Adrenal gland (tissue), 12 donors: ENCODE results near the gene BCAR1. TPM values are rescaled to one million over a fixed set of nuclear protein-coding genes. Genes with fewer than 3 reads are reported as not detected.
"Not testable (repeated sequence)": the region's sequence is repeated elsewhere in the genome, so short reads cannot be mapped to it uniquely, and the experiment has no call there.

Experiments used
- DNase-seq, 7 donors: peaks; one replicate each; pipeline ENCODE4 v3.0.0-alpha.2; 2019 to 2020
- H3K27ac ChIP-seq, 5 donors: fragments of 200-600 bp; sonication (generic) in 4 of 5; 1 replicate in 3 of 5; 2 replicates in 2 of 5; pipeline versions ENCODE4 v1.5.1 to v1.8.0; 2016 to 2020; ENCODE audit warnings: mild to moderate bottlenecking in 1 of 5
- H3K27me3 ChIP-seq: fragments of 200-600 bp; 2 replicates; pipeline ENCODE4 v1.8.0; 2021
- H3K36me3 ChIP-seq, 2 donors: fragments of 200-600 bp; replicated peaks in 1 of 2; 1 replicate in 1 of 2; 2 replicates in 1 of 2; pipeline versions ENCODE4 v1.5.1 to v1.8.0; 2018 to 2022
- H3K4me1 ChIP-seq, 2 donors: fragments of 200-600 bp; replicated peaks in 1 of 2; 1 replicate in 1 of 2; 2 replicates in 1 of 2; pipeline versions ENCODE4 v1.5.1 to v1.8.0; 2018 to 2021
- H3K4me3 ChIP-seq, 4 donors: fragments of 200-600 bp; sonication (generic) in 3 of 4; one replicate each; pipeline ENCODE4 v1.5.1; 2016 to 2018
- H3K9me3 ChIP-seq, 3 donors: fragments of 200-600 bp; sonication (generic) in 1 of 3; replicated peaks in 1 of 3; 1 replicate in 2 of 3; 2 replicates in 1 of 3; pipeline versions ENCODE4 v1.5.1 to v1.8.0; 2016 to 2021
- POLR2A ChIP-seq, 2 donors: fragments of 450-650 bp; IDR thresholded peaks; one replicate each; pipeline ENCODE4 v1.6.1; 2017; ENCODE audit warnings: antibody characterized with exemption in 2 of 2, mild to moderate bottlenecking in 2 of 2, moderate library complexity in 1 of 2
- WGBS, 4 donors: extraction: QIAGEN DNeasy Blood & Tissue Kit in 2 of 4; methylation state at CpG; one replicate each; pipeline versions ENCODE4 v1.1.5 to v1.1.7; 2013 to 2017; 5-methylcytosine and 5-hydroxymethylcytosine counted together
- intact Hi-C, 2 donors: fragments of 100-400 bp; cut with DNase I; formaldehyde crosslinking; loops; one replicate each; pipeline versions ENCODE4 v1.14.1 to v1.15.0; 2022 to 2023
- polyA plus RNA-seq, 3 donors: library from polyadenylated mRNA; stranded (reverse); fragments of 200-250 nt in 2 of 3; fragments of 350-450 nt in 1 of 3; fragmentation: Illumina TruSeq in 1 of 3; extraction: RNeasy Lipid Tissue Mini Kit (QIAGEN cat#74804) in 1 of 3; gene quantifications; one replicate each; pipeline ENCODE4 v1.2.3, GENCODE V29; 2013 to 2014
- total RNA-seq, 9 donors: library from RNA; depleted of rRNA in 4 of 9; stranded (reverse); fragments of >200 nt in 4 of 9; fragments of 120-200 nt in 1 of 9; fragmentation: NEBNext Ultra II Directional in 1 of 9; extraction: Animal tissue kit (Norgen Biotek cat#: 25700) in 1 of 9; gene quantifications; one replicate each; pipeline versions ENCODE4 v1.1.0 to v1.2.4, GENCODE V29; 2013 to 2023
- TF ChIP-seq, protein P1 (sequence below), 6 experiments: fragments of 450-650 bp in 4 of 6; fragments of 200-600 bp in 2 of 6; sonication (generic) in 1 of 6; IDR thresholded peaks; 1 replicate in 5 of 6; 2 replicates in 1 of 6; pipeline versions ENCODE4 v1.5.1 to v1.8.0; 2016 to 2021; ENCODE audit warnings: antibody characterized with exemption in 6 of 6, mild to moderate bottlenecking in 2 of 6, moderate library complexity in 1 of 6
- donor health status: healthy with polysubstance abuse.
- donor health status: Bipolar disorder and iron deficiency.
- donor health status: DM: yes; HTN: yes; CAD: no.
- donor health status: DM: no; HTN: no; CAD: no.
- donor health status: DM: no; HTN: no; CAD: no.
- donor health status: DM: yes; HTN: yes; CAD: no.

The BCAR1 gene
- total and polyA plus RNA-seq, 12 donors = 10.2 to 87.7 (median 63.8) TPM

- Histone ChIP-seq H3K4me3 (no peak overlapping the region), H3K4me1 (no peaks in the 10 kb centered on the region), H3K36me3 (no peaks in the 10 kb centered on the region), H3K27me3 (no peaks in the 10 kb centered on the region), H3K27ac (no peak overlapping the region), H3K9me3 (no peaks in the 10 kb centered on the region)
- no peak for TF ChIP-seq POLR2A (IDR thresholded peaks at IDR 0.05)
- TF ChIP-seq, protein P1, sequence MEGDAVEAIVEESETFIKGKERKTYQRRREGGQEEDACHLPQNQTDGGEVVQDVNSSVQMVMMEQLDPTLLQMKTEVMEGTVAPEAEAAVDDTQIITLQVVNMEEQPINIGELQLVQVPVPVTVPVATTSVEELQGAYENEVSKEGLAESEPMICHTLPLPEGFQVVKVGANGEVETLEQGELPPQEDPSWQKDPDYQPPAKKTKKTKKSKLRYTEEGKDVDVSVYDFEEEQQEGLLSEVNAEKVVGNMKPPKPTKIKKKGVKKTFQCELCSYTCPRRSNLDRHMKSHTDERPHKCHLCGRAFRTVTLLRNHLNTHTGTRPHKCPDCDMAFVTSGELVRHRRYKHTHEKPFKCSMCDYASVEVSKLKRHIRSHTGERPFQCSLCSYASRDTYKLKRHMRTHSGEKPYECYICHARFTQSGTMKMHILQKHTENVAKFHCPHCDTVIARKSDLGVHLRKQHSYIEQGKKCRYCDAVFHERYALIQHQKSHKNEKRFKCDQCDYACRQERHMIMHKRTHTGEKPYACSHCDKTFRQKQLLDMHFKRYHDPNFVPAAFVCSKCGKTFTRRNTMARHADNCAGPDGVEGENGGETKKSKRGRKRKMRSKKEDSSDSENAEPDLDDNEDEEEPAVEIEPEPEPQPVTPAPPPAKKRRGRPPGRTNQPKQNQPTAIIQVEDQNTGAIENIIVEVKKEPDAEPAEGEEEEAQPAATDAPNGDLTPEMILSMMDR (IDR thresholded peaks at IDR 0.05) = no peak
- WGBS, 4 donors = 41 to 49% (median 46%) methylated on average over 9 to 10 of the region's 10 CpGs
- DNase-seq = no peak
- intact Hi-C loops = no loop called here
These were observed 27.9 kb upstream of the BCAR1 start for GRCh38 chr16:75279305-75279704.

- no peaks in the 10 kb centered on the region for H3K27me3 ChIP-seq
- no peaks in the 10 kb centered on the region for H3K9me3 ChIP-seq
- 67 to 70% (median 69%) methylated on average over 15 to 23 of the region's 23 CpGs for WGBS, 4 donors
- H3K36me3 ChIP-seq = no peaks in the 10 kb centered on the region
- intact Hi-C loops = no loop called here
- no peak overlapping the region for H3K27ac ChIP-seq
- H3K4me1 ChIP-seq = peaks cover under 1 to 10% of the 10 kb centered on the region in 2 donors
- TF ChIP-seq, protein P1 (IDR thresholded peaks at IDR 0.05) = no peak
- no peak for TF ChIP-seq POLR2A (IDR thresholded peaks at IDR 0.05)
- peak in 2 of 7 donors; percentile 39 to 48 for DNase-seq
- no peak overlapping the region for H3K4me3 ChIP-seq
These were observed 21.9 kb upstream of the BCAR1 start for GRCh38 chr16:75273054-75273925.

- peaks cover 7 to 16% of the 10 kb centered on the region in 2 donors for H3K4me1 ChIP-seq
- H3K27ac ChIP-seq, intact Hi-C loops, DNase-seq, H3K9me3 ChIP-seq, H3K4me3 ChIP-seq, H3K36me3 ChIP-seq, H3K27me3 ChIP-seq: not testable (repeated sequence)
- WGBS, 4 donors = 92 to 94% (median 93%) methylated on average over 10 of the region's 10 CpGs
These were observed 21.2 kb upstream of the BCAR1 start for GRCh38 chr16:75272629-75273028.

GRCh38 chr16:75272097-75272551 lies 20.7 kb upstream of the BCAR1 start:
- Histone ChIP-seq H3K4me1 (peaks cover 9 to 17% of the 10 kb centered on the region in 2 donors), H3K27ac (peak overlapping the region in 1 of 5 donors; percentile 5), H3K9me3 (no peaks in the 10 kb centered on the region), H3K4me3 (no peak overlapping the region), H3K27me3 (no peaks in the 10 kb centered on the region), H3K36me3 (no peaks in the 10 kb centered on the region)
- intact Hi-C loops = no loop called here
- no peak for DNase-seq
- TF ChIP-seq POLR2A (IDR thresholded peaks at IDR 0.05) = no peak
- TF ChIP-seq, protein P1 (IDR thresholded peaks at IDR 0.05) = no peak
- WGBS, 4 donors = 32 to 69% (median 52%) methylated on average over 7 to 12 of the region's 12 CpGs
